T-cell (primary cell): ENCODE measurements around the gene SYT2. TPM values are rescaled to one million over a fixed set of nuclear protein-coding genes. Genes with fewer than 3 reads are reported as not detected.

Experiments
- ATAC-seq, 4 experiments: fragments of 200-7000 bp in 3 of 4; fragments of 150-1000 bp in 1 of 4; cut with Tn5 transposase; replicated peaks in 1 of 4; 1 replicate in 3 of 4; 2 replicates in 1 of 4; pipeline ENCODE4 v1.10.0; 2021; ENCODE audit warnings: moderate library complexity in 3 of 4, mild to moderate bottlenecking in 2 of 4, moderate number of reproducible peaks in 1 of 4
- CTCF ChIA-PET, 2 donors: fragments of 300-600 bp; sonication (Branson Sonifier 250); formaldehyde crosslinking; loops; one replicate each; lab custom pipeline; 2022; ENCODE audit warnings: antibody characterized with exemption in 2 of 2; lab: Charles Lee
- POLR2A ChIA-PET, 2 donors: fragments of 300-600 bp; sonication (Branson Sonifier 250); formaldehyde crosslinking; loops; one replicate each; lab custom pipeline; 2022; ENCODE audit warnings: antibody characterized with exemption in 2 of 2; lab: Charles Lee
- DNase-seq, 35 experiments: peaks; one replicate each; pipeline versions ENCODE4 v3.0.0 to v3.0.0-alpha.2; 2013 to 2023
- H3K27ac ChIP-seq: one replicate; pipeline ENCODE4 v1.5.1; 2013; ENCODE audit warnings: low read length
- H3K27me3 ChIP-seq, 2 experiments: replicated peaks in 1 of 2; 1 replicate in 1 of 2; 2 replicates in 1 of 2; pipeline versions ENCODE4 v1.6.1 to v1.7.0; 2013; ENCODE audit warnings: low read length in 1 of 2, mixed read lengths in 1 of 2; ENCODE audit not compliant: control insufficient read depth in 2 of 2, insufficient read depth in 2 of 2; ENCODE audit errors: extremely low read depth in 1 of 2
- H3K36me3 ChIP-seq, 2 donors: 1 replicate in 1 of 2; 2 replicates in 1 of 2; pipeline versions ENCODE4 v1.6.1 to v1.7.0; 2013; ENCODE audit warnings: low read length in 1 of 2; ENCODE audit not compliant: control insufficient read depth in 2 of 2, insufficient read depth in 1 of 2; ENCODE audit errors: extremely low read depth in 1 of 2
- H3K4me1 ChIP-seq, 2 experiments: 1 replicate in 1 of 2; 2 replicates in 1 of 2; pipeline versions ENCODE4 v1.6.1 to v1.7.0; 2013; ENCODE audit warnings: low read length in 2 of 2, mixed read lengths in 1 of 2; ENCODE audit not compliant: insufficient read depth in 2 of 2, control insufficient read depth in 1 of 2; ENCODE audit errors: extremely low read depth in 1 of 2
- H3K4me3 ChIP-seq, 2 donors: 1 replicate in 1 of 2; 2 replicates in 1 of 2; pipeline versions ENCODE4 v1.5.1 to v1.7.0; 2013; ENCODE audit warnings: mild to moderate bottlenecking in 2 of 2, low read length in 1 of 2, moderate library complexity in 1 of 2; ENCODE audit not compliant: control insufficient read depth in 1 of 2; ENCODE audit errors: extremely low read depth in 1 of 2
- H3K9me3 ChIP-seq: 2 replicates; pipeline ENCODE4 v1.7.0; 2013
- H3K27ac Mint-ChIP-seq, 2 donors: one replicate each; pipeline ENCODE4 v1.8.0; 2020 to 2021; ENCODE audit warnings: mild to moderate bottlenecking in 2 of 2, mixed read lengths in 2 of 2
- H3K27me3 Mint-ChIP-seq, 2 donors: one replicate each; pipeline ENCODE4 v1.8.0; 2021 to 2022; ENCODE audit warnings: mixed read lengths in 2 of 2
- H3K36me3 Mint-ChIP-seq: one replicate; pipeline ENCODE4 v1.8.0; 2021; ENCODE audit warnings: mixed read lengths
- H3K4me1 Mint-ChIP-seq, 3 donors: one replicate each; pipeline ENCODE4 v1.8.0; 2020 to 2022; ENCODE audit warnings: mixed read lengths in 3 of 3, mild to moderate bottlenecking in 1 of 3
- H3K4me3 Mint-ChIP-seq, 3 donors: one replicate each; pipeline ENCODE4 v1.8.0; 2020 to 2022; ENCODE audit warnings: mild to moderate bottlenecking in 3 of 3, mixed read lengths in 3 of 3, moderate library complexity in 3 of 3
- H3K9me3 Mint-ChIP-seq, 3 donors: one replicate each; pipeline ENCODE4 v1.8.0; 2020 to 2022; ENCODE audit warnings: mixed read lengths in 3 of 3
- WGBS: methylation state at CpG from one replicate; pipeline ENCODE4 v1.1.5; 2013; ENCODE audit warnings: missing lambda C conversion rate; ENCODE audit not compliant: insufficient coverage; 5-methylcytosine and 5-hydroxymethylcytosine counted together
- total RNA-seq, 35 experiments: library from RNA in 6 of 35; stranded (reverse) in 6 of 35; fragments of 120-200 nt in 1 of 35; gene quantifications; one replicate each; pipeline versions ENCODE4 v1.2.1 to v1.2.4 and lab custom pipeline; 2013 to 2026

Gene SYT2
- total RNA-seq, 5 donors from 2014 or later (not counting 1 experiment from before 2014, with no cell fraction given) = 0.03 to 0.07 (median 0.06) TPM; not detected in 2

GRCh38 chr1:202685641-202686040 lies 24.6 kb downstream of the SYT2 start:
- DNase-seq (no peak), ATAC-seq (no peak)
- Mint-ChIP-seq H3K9me3 (no peaks in the 10 kb centered on the region), H3K4me1 (no peaks in the 10 kb centered on the region), H3K27ac (no peak overlapping the region), H3K27me3 (peaks cover 48 to 59% of the 10 kb centered on the region in 2 donors), H3K36me3 (no peaks in the 10 kb centered on the region), H3K4me3 (no peak overlapping the region)
- Histone ChIP-seq H3K9me3 (no peaks in the 10 kb centered on the region), H3K27ac (no peak overlapping the region), H3K36me3 (no peaks in the 10 kb centered on the region), H3K4me3 (no peak overlapping the region), H3K4me1 (no peaks in the 10 kb centered on the region), H3K27me3 (peaks cover 0 to 41% of the 10 kb centered on the region in 2 experiments)
- POLR2A ChIA-PET = no interaction called here
- CTCF ChIA-PET = no interaction called here
- WGBS = 71% methylated on average over 1 of the region's 6 CpGs

- ATAC-seq (no peak), DNase-seq (no peak)
- Histone ChIP-seq H3K27ac (no peak overlapping the region), H3K27me3 (peaks cover 0 to 44% of the 10 kb centered on the region in 2 experiments), H3K36me3 (no peaks in the 10 kb centered on the region), H3K4me1 (no peaks in the 10 kb centered on the region), H3K4me3 (no peak overlapping the region), H3K9me3 (no peaks in the 10 kb centered on the region)
- CTCF ChIA-PET = no interaction called here
- no peaks in the 10 kb centered on the region for H3K9me3 Mint-ChIP-seq
- H3K36me3 Mint-ChIP-seq = no peaks in the 10 kb centered on the region
- POLR2A ChIA-PET = no interaction called here
- H3K27me3 Mint-ChIP-seq = peaks cover 42 to 59% of the 10 kb centered on the region in 2 donors
- no peaks in the 10 kb centered on the region for H3K4me1 Mint-ChIP-seq
- no peak overlapping the region for H3K4me3 Mint-ChIP-seq
- WGBS = no CpG with 5 or more reads among the region's 2 CpGs
- H3K27ac Mint-ChIP-seq = no peak overlapping the region
Observed at GRCh38 chr1:202684716-202685115, 25.5 kb downstream of the SYT2 start.

GRCh38 chr1:202683029-202683428 lies 27.2 kb downstream of the SYT2 start:
- ChIA-PET POLR2A (no interaction called here), CTCF (no interaction called here)
- H3K27ac Mint-ChIP-seq = no peak overlapping the region
- 71% methylated on average over 2 of the region's 4 CpGs for WGBS
- ATAC-seq (no peak), DNase-seq (no peak)
- peaks cover 0 to 6% (median 0%) of the 10 kb centered on the region in 3 donors for H3K9me3 Mint-ChIP-seq
- H3K27me3 Mint-ChIP-seq = peaks cover 51 to 59% of the 10 kb centered on the region in 2 donors
- Histone ChIP-seq H3K9me3 (no peaks in the 10 kb centered on the region), H3K4me3 (no peak overlapping the region), H3K36me3 (no peaks in the 10 kb centered on the region), H3K27me3 (peaks cover 0 to 47% of the 10 kb centered on the region in 2 experiments), H3K27ac (no peak overlapping the region), H3K4me1 (no peaks in the 10 kb centered on the region)
- no peaks in the 10 kb centered on the region for H3K36me3 Mint-ChIP-seq
- no peaks in the 10 kb centered on the region for H3K4me1 Mint-ChIP-seq
- no peak overlapping the region for H3K4me3 Mint-ChIP-seq

GRCh38 chr1:202682477-202682876 lies 27.8 kb downstream of the SYT2 start:
- H3K27ac ChIP-seq = no peak overlapping the region
- ATAC-seq (no peak), DNase-seq (no peak)
- POLR2A ChIA-PET = no interaction called here
- peaks cover 1 to 47% of the 10 kb centered on the region in 2 experiments for H3K27me3 ChIP-seq
- 94% methylated on average over 8 of the region's 9 CpGs for WGBS
- Mint-ChIP-seq H3K27me3 (peaks cover 47 to 56% of the 10 kb centered on the region in 2 donors), H3K4me3 (no peak overlapping the region), H3K36me3 (no peaks in the 10 kb centered on the region), H3K9me3 (peaks cover 0 to 6% (median under 1%) of the 10 kb centered on the region in 3 donors), H3K4me1 (no peaks in the 10 kb centered on the region), H3K27ac (no peak overlapping the region)
- no peaks in the 10 kb centered on the region for H3K9me3 ChIP-seq
- no peaks in the 10 kb centered on the region for H3K4me1 ChIP-seq
- H3K4me3 ChIP-seq = no peak overlapping the region
- H3K36me3 ChIP-seq = no peaks in the 10 kb centered on the region
- CTCF ChIA-PET = no interaction called here

- H3K9me3 Mint-ChIP-seq = peaks cover 5 to 9% (median 6%) of the 10 kb centered on the region in 3 donors
- Histone ChIP-seq H3K4me1 (no peaks in the 10 kb centered on the region), H3K27me3 (peaks cover 4 to 42% of the 10 kb centered on the region in 2 experiments), H3K4me3 (no peak overlapping the region), H3K9me3 (no peaks in the 10 kb centered on the region), H3K36me3 (no peaks in the 10 kb centered on the region), H3K27ac (no peak overlapping the region)
- ChIA-PET POLR2A (no interaction called here), CTCF (no interaction called here)
- no peak overlapping the region for H3K4me3 Mint-ChIP-seq
- no peaks in the 10 kb centered on the region for H3K36me3 Mint-ChIP-seq
- H3K27me3 Mint-ChIP-seq = peaks cover 48 to 57% of the 10 kb centered on the region in 2 donors
- H3K4me1 Mint-ChIP-seq = no peaks in the 10 kb centered on the region
- no peak for ATAC-seq
- no peak overlapping the region for H3K27ac Mint-ChIP-seq
- no peak for DNase-seq
- 70% methylated on average over 10 of the region's 11 CpGs for WGBS
Observed at GRCh38 chr1:202681736-202682420, 28.4 kb downstream of the SYT2 start.

- H3K4me3 Mint-ChIP-seq = no peak overlapping the region
- no peak overlapping the region for H3K27ac Mint-ChIP-seq
Observed at GRCh38 chr1:202680586-202681352, 29.5 kb downstream of the SYT2 start.

More at GRCh38 chr1:202680586-202681352, 29.5 kb downstream of the SYT2 start:
- no peak for ATAC-seq
- ChIA-PET POLR2A (no interaction called here), CTCF (no interaction called here)
- Mint-ChIP-seq H3K9me3 (peaks cover 6 to 14% (median 7%) of the 10 kb centered on the region in 3 donors), H3K27me3 (peaks cover 54 to 57% of the 10 kb centered on the region in 2 donors), H3K4me1 (no peaks in the 10 kb centered on the region), H3K36me3 (no peaks in the 10 kb centered on the region)
- no CpG with 5 or more reads among the region's 2 CpGs for WGBS
- H3K4me1 ChIP-seq = no peaks in the 10 kb centered on the region
- no peak overlapping the region for H3K27ac ChIP-seq
- no peak overlapping the region for H3K4me3 ChIP-seq
- H3K9me3 ChIP-seq = no peaks in the 10 kb centered on the region
- no peaks in the 10 kb centered on the region for H3K36me3 ChIP-seq
- peaks cover 9 to 41% of the 10 kb centered on the region in 2 experiments for H3K27me3 ChIP-seq
- DNase-seq = no peak
